H1 (cell line): Measurements from ENCODE around the gene MYLK. TPM values are rescaled to one million over a fixed set of nuclear protein-coding genes. Genes with fewer than 3 reads are reported as not detected.

Source experiments
- CTCF ChIA-PET: fragments of 300-600 bp; sonication (Branson Sonifier 250); formaldehyde crosslinking; loops from one replicate; lab custom pipeline; 2021; ENCODE audit not compliant: partially characterized antibody; lab: Charles Lee
- POLR2A ChIA-PET: fragments of 300-600 bp; sonication (Branson Sonifier 250); formaldehyde crosslinking; loops from one replicate; lab custom pipeline; 2021; ENCODE audit warnings: inconsistent platforms; ENCODE audit not compliant: partially characterized antibody; lab: Charles Lee
- DNase-seq, 2 experiments: peaks; one replicate each; pipeline versions ENCODE4 v3.0.0 to v3.0.0-alpha.2; 2010 to 2022; ENCODE audit warnings: low spot score in 2 of 2, low read depth in 1 of 2, mixed read lengths in 1 of 2
- FAIRE-seq: peaks from 2 replicates; lab custom pipeline; 2011; peaks lifted over from hg19 to GRCh38; lab: Jason Lieb, UNC
- H2AFZ ChIP-seq: 2 replicates; pipeline ENCODE4 v1.8.1; 2012; ENCODE audit warnings: low read length, inconsistent platforms
- H2AK5ac ChIP-seq: 2 replicates; pipeline ENCODE4 v1.6.1; 2013; ENCODE audit warnings: low read depth, low read length
- H2BK120ac ChIP-seq: replicated peaks from 2 replicates; pipeline ENCODE3; 2013; ENCODE audit warnings: low read depth, low read length, inconsistent platforms
- H2BK12ac ChIP-seq: 2 replicates; pipeline ENCODE4 v1.6.1; 2013; ENCODE audit warnings: low read depth, low read length
- H2BK15ac ChIP-seq: 2 replicates; pipeline ENCODE4 v1.6.1; 2013; ENCODE audit warnings: low read length
- H2BK20ac ChIP-seq: 2 replicates; pipeline ENCODE4 v1.6.1; 2013; ENCODE audit warnings: low read length
- H2BK5ac ChIP-seq: 2 replicates; pipeline ENCODE4 v1.6.1; 2013; ENCODE audit warnings: low read depth, low read length
- H3K14ac ChIP-seq: 2 replicates; pipeline ENCODE4 v1.6.1; 2013; ENCODE audit warnings: inconsistent platforms; ENCODE audit not compliant: insufficient read length
- H3K18ac ChIP-seq: 2 replicates; pipeline ENCODE4 v1.6.1; 2013; ENCODE audit warnings: low read length; ENCODE audit errors: extremely low read depth
- H3K23ac ChIP-seq: 2 replicates; pipeline ENCODE4 v1.6.1; 2013; ENCODE audit warnings: inconsistent platforms; ENCODE audit not compliant: insufficient read length
- H3K23me2 ChIP-seq: 2 replicates; pipeline ENCODE4 v1.6.1; 2013; ENCODE audit warnings: low read depth, low read length
- H3K27ac ChIP-seq: 2 replicates; pipeline ENCODE4 v1.6.1; 2011; ENCODE audit warnings: low read depth, low read length, inconsistent platforms
- H3K27me3 ChIP-seq, 4 experiments: replicated peaks in 1 of 4; 1 replicate in 1 of 4; 2 replicates in 3 of 4; pipeline versions ENCODE4 v1.6.1 to v1.8.1; 2011 to 2013; ENCODE audit warnings: low read length in 3 of 4, mild to moderate bottlenecking in 3 of 4, inconsistent platforms in 2 of 4, mixed read lengths in 2 of 4, moderate library complexity in 1 of 4; ENCODE audit not compliant: control insufficient read depth in 3 of 4, insufficient read depth in 3 of 4; ENCODE audit errors: extremely low read depth in 1 of 4
- H3K36me3 ChIP-seq, 4 experiments: 2 replicates each; pipeline versions ENCODE4 v1.6.1 to v1.8.1; 2011 to 2013; ENCODE audit warnings: mild to moderate bottlenecking in 4 of 4, low read length in 3 of 4, moderate library complexity in 2 of 4, control low read depth in 1 of 4, inconsistent platforms in 1 of 4; ENCODE audit not compliant: insufficient read depth in 4 of 4, control insufficient read depth in 2 of 4
- H3K4ac ChIP-seq: replicated peaks from 2 replicates; pipeline ENCODE3; 2013; ENCODE audit warnings: low read length, low read depth, mixed read lengths, inconsistent platforms; ENCODE audit not compliant: insufficient read length
- H3K4me1 ChIP-seq, 4 experiments: replicated peaks in 1 of 4; 1 replicate in 1 of 4; 2 replicates in 3 of 4; pipeline versions ENCODE4 v1.6.1 to v1.8.1; 2011 to 2013; ENCODE audit warnings: low read length in 3 of 4, inconsistent platforms in 2 of 4, mixed read lengths in 1 of 4; ENCODE audit not compliant: insufficient read depth in 4 of 4, control insufficient read depth in 3 of 4
- H3K4me2 ChIP-seq, 2 experiments: 2 replicates each; pipeline versions ENCODE4 v1.6.1 to v1.8.1; 2011 to 2013; ENCODE audit warnings: low read depth in 2 of 2, low read length in 2 of 2, control low read depth in 1 of 2, inconsistent platforms in 1 of 2, mild to moderate bottlenecking in 1 of 2; ENCODE audit not compliant: insufficient read depth in 1 of 2
- H3K4me3 ChIP-seq, 4 experiments: fragments of 200-600, 300-600 bp in 1 of 4; sonication (generic), shearing (Covaris generic), sonication (Bioruptor Twin) in 1 of 4; 2 replicates each; pipeline versions ENCODE4 v1.5.1 to v1.8.1; 2011 to 2016; ENCODE audit warnings: low read length in 4 of 4, low read depth in 3 of 4, control low read depth in 2 of 4, inconsistent platforms in 2 of 4, mild to moderate bottlenecking in 2 of 4, mixed read lengths in 1 of 4, moderate library complexity in 1 of 4; ENCODE audit not compliant: insufficient read depth in 2 of 4; ENCODE audit errors: extremely low read depth in 1 of 4
- H3K56ac ChIP-seq: replicated peaks from 2 replicates; pipeline ENCODE3; 2013; ENCODE audit warnings: low read depth, mild to moderate bottlenecking, mixed read lengths, low read length, inconsistent platforms; ENCODE audit not compliant: insufficient read length
- H3K79me1 ChIP-seq: 2 replicates; pipeline ENCODE4 v1.6.1; 2013; ENCODE audit warnings: low read depth, low read length, control low read depth
- H3K79me2 ChIP-seq, 2 experiments: 2 replicates each; pipeline versions ENCODE4 v1.6.1 to v1.8.1; 2012 to 2013; ENCODE audit warnings: low read length in 2 of 2, mild to moderate bottlenecking in 2 of 2, inconsistent platforms in 1 of 2; ENCODE audit not compliant: insufficient read depth in 2 of 2, control insufficient read depth in 1 of 2
- H3K9ac ChIP-seq, 4 experiments: replicated peaks in 1 of 4; 1 replicate in 1 of 4; 2 replicates in 3 of 4; pipeline versions ENCODE4 v1.6.1 to v1.8.1; 2011 to 2013; ENCODE audit warnings: low read depth in 3 of 4, low read length in 3 of 4, control low read depth in 2 of 4, mild to moderate bottlenecking in 2 of 4, moderate library complexity in 2 of 4, inconsistent platforms in 1 of 4; ENCODE audit errors: extremely low read depth in 1 of 4
- H3K9me3 ChIP-seq, 2 experiments: 2 replicates each; pipeline versions ENCODE4 v1.6.1 to v1.8.1; 2012 to 2013; ENCODE audit warnings: mild to moderate bottlenecking in 2 of 2, moderate library complexity in 2 of 2, control low read depth in 1 of 2, inconsistent platforms in 1 of 2, low read depth in 1 of 2, low read length in 1 of 2, mixed read lengths in 1 of 2; ENCODE audit not compliant: insufficient read depth in 2 of 2
- H4K20me1 ChIP-seq, 2 experiments: replicated peaks in 1 of 2; 2 replicates each; pipeline versions ENCODE3 to v1.8.1; 2011 to 2013; ENCODE audit warnings: inconsistent platforms in 2 of 2, low read length in 2 of 2, mild to moderate bottlenecking in 1 of 2; ENCODE audit not compliant: insufficient read depth in 2 of 2, control insufficient read depth in 1 of 2
- H4K5ac ChIP-seq: 2 replicates; pipeline ENCODE4 v1.6.1; 2013; ENCODE audit warnings: low read length, low read depth, mixed read lengths, inconsistent platforms; ENCODE audit not compliant: insufficient read length
- H4K8ac ChIP-seq: 2 replicates; pipeline ENCODE4 v1.8.0; 2013; ENCODE audit warnings: mild to moderate bottlenecking, moderate library complexity, low read length, inconsistent platforms; ENCODE audit not compliant: insufficient read depth; ENCODE audit errors: extremely low read depth
- H4K91ac ChIP-seq: replicated peaks from 2 replicates; pipeline ENCODE3; 2013; ENCODE audit warnings: low read length, mixed read lengths, inconsistent platforms; ENCODE audit not compliant: insufficient read length
- CREB1 ChIP-seq: IDR thresholded peaks from 2 replicates; pipeline ENCODE4 v1.6.1; 2012; ENCODE audit warnings: inconsistent platforms
- CTCF ChIP-seq, 3 experiments: IDR thresholded peaks; 1 replicate in 2 of 3; 2 replicates in 1 of 3; pipeline versions ENCODE4 v1.5.1 to v1.6.1; 2011; ENCODE audit warnings: low read length in 3 of 3, mild to moderate bottlenecking in 3 of 3, inconsistent platforms in 2 of 3, low read depth in 1 of 3, moderate library complexity in 1 of 3; ENCODE audit not compliant: insufficient read depth in 1 of 3; ENCODE audit errors: control extremely low read depth in 1 of 3
- EZH2 ChIP-seq: fragments of 200-600 bp; sonication (generic); IDR thresholded peaks from 2 replicates; pipeline ENCODE4 v1.7.1; 2012; ENCODE audit warnings: low read depth, mild to moderate bottlenecking, moderate library complexity, low read length, inconsistent platforms; ENCODE audit not compliant: severe bottlenecking
- GABPA ChIP-seq: IDR thresholded peaks from 2 replicates; pipeline ENCODE4 v1.6.1; 2011; ENCODE audit warnings: mild to moderate bottlenecking, low read length, moderate library complexity, borderline replicate concordance; ENCODE audit not compliant: insufficient read depth
- KDM4A ChIP-seq: IDR thresholded peaks from one replicate; pipeline ENCODE4 v1.7.1; 2012; ENCODE audit warnings: low read depth, mild to moderate bottlenecking, moderate library complexity, low read length, inconsistent platforms; ENCODE audit not compliant: severe bottlenecking
- RAD21 ChIP-seq, 2 experiments: IDR thresholded peaks in 1 of 2; conservative IDR thresholded peaks in 1 of 2; 2 replicates each; pipeline ENCODE4 v1.6.1; 2011; ENCODE audit warnings: low read depth in 2 of 2, low read length in 2 of 2, improper control_type of control experiment in 1 of 2, inconsistent platforms in 1 of 2, mild to moderate bottlenecking in 1 of 2, moderate library complexity in 1 of 2
- SRF ChIP-seq: IDR thresholded peaks from 2 replicates; pipeline ENCODE4 v1.6.1; 2011; ENCODE audit warnings: mild to moderate bottlenecking, low read depth, low read length, moderate library complexity
- TAF7 ChIP-seq: optimal IDR thresholded peaks from 2 replicates; pipeline ENCODE3; 2011; ENCODE audit warnings: low read depth, mild to moderate bottlenecking, inconsistent platforms, low read length, moderate library complexity, borderline replicate concordance
- YY1 ChIP-seq: IDR thresholded peaks from 2 replicates; pipeline ENCODE4 v1.6.1; 2011; ENCODE audit warnings: low read depth, mild to moderate bottlenecking, low read length
- WGBS, 2 experiments: shearing (Covaris generic) in 1 of 2; methylation state at CpG; one replicate each; pipeline versions ENCODE4 v1.1.6 to v1.1.7; 2013 to 2015; ENCODE audit warnings: low lambda C conversion rate in 2 of 2, mixed read lengths in 2 of 2, inconsistent platforms in 1 of 2, low coverage in 1 of 2, missing lambda C conversion rate in 1 of 2; ENCODE audit not compliant: insufficient replicate concordance in 2 of 2, insufficient coverage in 1 of 2, insufficient read length in 1 of 2; ENCODE audit errors: extremely low coverage in 1 of 2, missing lambda C conversion rate in 1 of 2; 5-methylcytosine and 5-hydroxymethylcytosine counted together
- polyA plus RNA-seq, 7 experiments: library from polyadenylated mRNA; depleted of rRNA in 3 of 7; stranded (reverse) in 5 of 7; unstranded in 2 of 7; fragments of >200 nt in 5 of 7; fragments of 200-250 nt in 2 of 7; gene quantifications; 1 replicate in 5 of 7; 2 replicates in 1 of 7; 4 replicates in 1 of 7; pipeline versions ENCODE4 v1.2.1 to v1.2.3, GENCODE V29; 2011 to 2013; ENCODE audit warnings: missing spikeins in 2 of 7, mixed read lengths in 2 of 7
- total RNA-seq: library from RNA; stranded (reverse); fragmentation: NEBNext Ultra II Directional; extraction: Animal tissue kit (Norgen Biotek cat#: 25700); gene quantifications from 2 replicates; pipeline ENCODE4 v1.2.1, GENCODE V29; 2021

The MYLK gene
- total and polyA plus RNA-seq, 2 of the 8 experiments (the other 6 are each of a cell fraction or from before 2014, with no cell fraction given): 11.6 to 21.3 TPM

- Histone ChIP-seq H3K4ac (no peak overlapping the region), H3K4me3 (no peak overlapping the region), H2BK15ac (no peak overlapping the region), H4K5ac (no peak overlapping the region), H3K14ac (no peak overlapping the region), H4K8ac (no peak overlapping the region), H4K91ac (no peak overlapping the region), H3K9ac (no peak overlapping the region), H3K9me3 (no peaks in the 10 kb centered on the region), H3K23me2 (no peaks in the 10 kb centered on the region), H3K18ac (no peak overlapping the region), H3K56ac (no peak overlapping the region), H3K27me3 (no peaks in the 10 kb centered on the region), H2BK20ac (no peak overlapping the region), H3K36me3 (no peaks in the 10 kb centered on the region), H2BK120ac (no peak overlapping the region), H4K20me1 (no peaks in the 10 kb centered on the region), H2BK12ac (no peak overlapping the region), H3K79me1 (no peaks in the 10 kb centered on the region), H2AK5ac (no peak overlapping the region), H3K4me2 (no peak overlapping the region), H3K27ac (no peak overlapping the region), H3K4me1 (peaks cover 0 to 3% (median 0%) of the 10 kb centered on the region in 4 experiments; a peak in 1 of 7 replicates), H3K79me2 (no peaks in the 10 kb centered on the region), H3K23ac (no peak overlapping the region), H2AFZ (no peak overlapping the region), H2BK5ac (no peak overlapping the region)
- CTCF ChIA-PET: interaction anchor here (0.6 to 6.0 kb wide), 61 partner anchors 10 to 916 kb away, joined by 3 to 130 read pairs (median 5); no protein-coding TSS in a partner anchor
- POLR2A ChIA-PET: interaction anchor here (0.7 to 1.3 kb wide), 4 partner anchors 13 to 1339 kb away, joined by 3 to 4 read pairs (median 3); partner anchors contain the start of gene FAM162A
- FAIRE-seq (peak; percentile 99), DNase-seq (peak; percentile 51 to 76)
- WGBS, 2 experiments: 22% methylated on average over 9 of the region's 9 CpGs; no CpG with 5 or more reads in 1 of the 2 experiments
- TF ChIP-seq EZH2 (no peak), YY1 (peak; percentile 59; the same call in 1 of the 2 replicates), SRF (peak; percentile 76), CTCF (IDR thresholded peaks at IDR 0.05; ENCODE audit: control extremely low read depth in 1 of 3, insufficient read depth in 1 of 3, low read depth in 1 of 3, low read length in 3 of 3) (peak; percentile 54 to 93 (median 83)), CREB1 (peak; percentile 98), TAF7 (peak; percentile 59), GABPA (no peak), KDM4A (peak; percentile 90), RAD21 (IDR thresholded peaks at IDR 0.05 in 1 of 2, conservative IDR thresholded peaks at IDR 0.05 in 1 of 2; ENCODE audit: low read depth in 2 of 2, low read length in 2 of 2) (peak; percentile 58 to 72)
Observed at GRCh38 chr3:123723522-123724168, 160.5 kb downstream of the MYLK start.
